Heart right ventricle (tissue), 16 donors: ENCODE data around the gene UTS2. TPM values are rescaled to one million over a fixed set of nuclear protein-coding genes. Genes with fewer than 3 reads are reported as not detected.
A peak's percentile ranks its signal among the peaks of the same experiment; 100 is the strongest.

Experiments
- ATAC-seq, 8 donors: fragments of 200-7000 bp; cut with Tn5 transposase; one replicate each; pipeline ENCODE4 v1.9.1; 2020; ENCODE audit warnings: mild to moderate bottlenecking in 8 of 8, moderate library complexity in 8 of 8, moderate number of reproducible peaks in 1 of 8
- DNase-seq, 2 donors: peaks; one replicate each; pipeline ENCODE4 v3.0.0-alpha.2; 2020
- H3K27ac ChIP-seq, 10 donors: fragments of 200-600 bp; sonication (generic) in 2 of 10; one replicate each; pipeline versions ENCODE4 v1.5.0 to v1.8.0; 2020 to 2022; ENCODE audit warnings: mild to moderate bottlenecking in 3 of 10
- H3K27me3 ChIP-seq, 7 donors: fragments of 200-600 bp; one replicate each; pipeline ENCODE4 v1.8.0; 2021 to 2022; ENCODE audit warnings: mild to moderate bottlenecking in 2 of 7
- H3K36me3 ChIP-seq, 9 donors: fragments of 200-600 bp; sonication (generic) in 1 of 9; one replicate each; pipeline versions ENCODE4 v1.5.0 to v1.8.0; 2020 to 2022; ENCODE audit warnings: mild to moderate bottlenecking in 2 of 9
- H3K4me1 ChIP-seq, 9 donors: fragments of 200-600 bp; sonication (generic) in 1 of 9; one replicate each; pipeline versions ENCODE4 v1.5.0 to v1.8.0; 2020 to 2022; ENCODE audit warnings: mild to moderate bottlenecking in 4 of 9
- H3K4me3 ChIP-seq, 10 donors: fragments of 200-600 bp; sonication (generic) in 2 of 10; one replicate each; pipeline versions ENCODE4 v1.5.0 to v1.8.0; 2020 to 2022; ENCODE audit warnings: mild to moderate bottlenecking in 7 of 10, moderate library complexity in 2 of 10
- H3K9me3 ChIP-seq, 11 donors: fragments of 200-600 bp in 10 of 11; sonication (generic) in 2 of 11; one replicate each; pipeline versions ENCODE4 v1.5.0 to v1.8.0; 2013 to 2022; ENCODE audit warnings: mild to moderate bottlenecking in 2 of 11, control low read depth in 1 of 11, moderate library complexity in 1 of 11
- CTCF ChIP-seq, 9 donors: fragments of 200-600 bp; sonication (generic) in 2 of 9; IDR thresholded peaks; one replicate each; pipeline versions ENCODE4 v1.5.0 to v1.8.0; 2021 to 2022; ENCODE audit warnings: antibody characterized with exemption in 9 of 9, mild to moderate bottlenecking in 5 of 9, moderate library complexity in 1 of 9
- WGBS, 2 donors: extraction: QIAGEN DNeasy Blood & Tissue Kit; methylation state at CpG; one replicate each; pipeline ENCODE4 v1.1.7; 2013; ENCODE audit warnings: inconsistent platforms in 1 of 2; 5-methylcytosine and 5-hydroxymethylcytosine counted together
- intact Hi-C, 10 donors: fragments of 100-400 bp; cut with DNase I; formaldehyde crosslinking; loops; one replicate each; pipeline versions ENCODE4 v1.11.1 to v1.14.2; 2022
- polyA plus RNA-seq, 2 donors: library from polyadenylated mRNA; stranded (reverse); fragments of 200-250 nt; gene quantifications; one replicate each; pipeline ENCODE4 v1.2.3, GENCODE V29; 2013
- total RNA-seq, 10 donors: library from RNA; stranded (reverse); fragmentation: NEBNext Ultra II Directional in 3 of 10; extraction: Animal tissue kit (Norgen Biotek cat#: 25700) in 3 of 10; gene quantifications; one replicate each; pipeline versions ENCODE4 v1.2.1 to v1.2.4, GENCODE V29; 2021 to 2023
- donor health status: Arrhythmogenic right ventricular cardiomyopathy.
- donor health status: ischemic (EF 13 %, LVEDD 7.1; RV severe dilation, severe dysfunction).
- donor health status: healthy with polysubstance abuse.
- donor health status: DM: no; HTN: yes; CAD: no.
- donor health status: DM: no; HTN: no; CAD: no.
- donor health status: ischemic (EF 25% LVEDD 6.9; RV normal size, moderate dysfunction).
- donor health status: ischemic (EF 25% LVEDD 5.7; RV mildly dilated, moderate dysfunction).
- donor health status: healthy.
- donor health status: DM: yes; HTN: yes; CAD: no.
- donor health status: Ischemic cardiomyopathy.
- donor health status: ischemic (EF 35%, LVEDD 5.7; RV mildly dilated, moderate dysfunction).
- donor health status: nonischemic (EF 11% LVEDD 7.7; RV severe dilation, severe dysfunction).
- donor health status: DM: yes; HTN: yes; CAD: no.
- donor health status: PGD.
- donor health status: ischemic (EF 29% LVEDD 5.4; RV normal size, mild dysfunction).
- donor health status: nonischemic (EF 23%, LVEDD 6.1; RV moderate dilation, normal function).

The UTS2 gene
- total and polyA plus RNA-seq, 12 donors, result 0.16 TPM; not detected in 11

- DNase-seq (no peak), ATAC-seq (no peak)
- intact Hi-C loops, result loop anchor here in 1 of 10 donors (10.0 kb wide), 1 partner anchor 94 kb away; no protein-coding TSS in a partner anchor
- Histone ChIP-seq H3K36me3 (peaks cover 0 to 100% (median 76%) of the 10 kb centered on the region in 9 donors), H3K4me1 (no peaks in the 10 kb centered on the region), H3K4me3 (no peak overlapping the region), H3K27ac (no peak overlapping the region), H3K9me3 (peaks cover 0 to 17% (median 9%) of the 10 kb centered on the region in 11 donors), H3K27me3 (no peaks in the 10 kb centered on the region)
- WGBS, 2 donors, result 91 to 95% methylated on average over 7 of the region's 7 CpGs
- TF ChIP-seq CTCF (IDR thresholded peaks at IDR 0.05), result no peak
Measured at GRCh38 chr1:7810395-7810794, 42.5 kb downstream of the UTS2 start.

- no peaks in the 10 kb centered on the region for H3K27me3 ChIP-seq
- no peak for DNase-seq
- H3K9me3 ChIP-seq, result peaks cover 0 to 17% (median 9%) of the 10 kb centered on the region in 11 donors
- intact Hi-C loops, result loop anchor here in 1 of 10 donors (10.0 kb wide), 1 partner anchor 95 kb away; no protein-coding TSS in a partner anchor
- no peak overlapping the region for H3K27ac ChIP-seq
- no peaks in the 10 kb centered on the region for H3K4me1 ChIP-seq
- no peak for ATAC-seq
- H3K4me3 ChIP-seq, result no peak overlapping the region
- WGBS, 2 donors, result 94 to 96% methylated on average over 13 of the region's 13 CpGs
- TF ChIP-seq CTCF (IDR thresholded peaks at IDR 0.05), result no peak
- peaks cover 0 to 100% (median 83%) of the 10 kb centered on the region in 9 donors for H3K36me3 ChIP-seq
Measured at GRCh38 chr1:7809742-7810141, 43.1 kb downstream of the UTS2 start.

GRCh38 chr1:7808253-7808844, 44.5 kb downstream of the UTS2 start:
- ATAC-seq, result no peak
- 31 to 40% methylated on average over 1 of the region's 1 CpG for WGBS, 2 donors
- no peak overlapping the region for H3K4me3 ChIP-seq
- TF ChIP-seq CTCF (IDR thresholded peaks at IDR 0.05), result peak in 7 of 9 donors; percentile 28 to 55 (median 39)
- no peaks in the 10 kb centered on the region for H3K4me1 ChIP-seq
- H3K9me3 ChIP-seq, result peaks cover 0 to 8% (median 3%) of the 10 kb centered on the region in 11 donors
- intact Hi-C loops, result no loop called here
- no peak for DNase-seq
- no peaks in the 10 kb centered on the region for H3K27me3 ChIP-seq
- H3K27ac ChIP-seq, result no peak overlapping the region
- peaks cover 0 to 100% (median 80%) of the 10 kb centered on the region in 9 donors for H3K36me3 ChIP-seq

- H3K27ac ChIP-seq, result no peak overlapping the region
- no peak for TF ChIP-seq CTCF (IDR thresholded peaks at IDR 0.05)
- no peak overlapping the region for H3K4me3 ChIP-seq
- DNase-seq (no peak), ATAC-seq (no peak)
- H3K9me3 ChIP-seq, result no peaks in the 10 kb centered on the region
- WGBS, 2 donors, result 93% methylated on average over 9 of the region's 9 CpGs
- intact Hi-C loops, result no loop called here
- H3K36me3 ChIP-seq, result peaks cover 0 to 100% (median 75%) of the 10 kb centered on the region in 9 donors
- H3K27me3 ChIP-seq, result no peaks in the 10 kb centered on the region
- no peaks in the 10 kb centered on the region for H3K4me1 ChIP-seq
Measured at GRCh38 chr1:7805460-7805859, 47.4 kb downstream of the UTS2 start.

Other genes with a start within 250 kb of the UTS2 start
- gene VAMP3, start 81.8 kb downstream of the UTS2 start, total RNA-seq, result 10 to 100 TPM; 64.5 to 88.4 (median 76.7) TPM
- gene VAMP3, start 81.8 kb downstream of the UTS2 start, polyA plus RNA-seq, result 10 to 100 TPM; 48.7 to 49.8 TPM
- 10 to 100 TPM in 9 of 10 donors, 1 to 10 TPM in 1; 8.0 to 36.3 (median 20.7) TPM for gene PER3, start 68.8 kb downstream of the UTS2 start, total RNA-seq
- gene PER3, start 68.8 kb downstream of the UTS2 start, polyA plus RNA-seq, result 10 to 100 TPM in 1 of 2 donors, 1 to 10 TPM in 1; 2.1 to 13.7 TPM
- 1 to 10 TPM in 1 of 10 donors, under 1 TPM in 3, not detected in 6; 0.04 to 3.1 (median 0.11) TPM for gene TNFRSF9, start 87.8 kb upstream of the UTS2 start, total RNA-seq
- under 1 TPM in 1 of 2 donors, not detected in 1; 0.03 TPM for gene TNFRSF9, start 87.8 kb upstream of the UTS2 start, polyA plus RNA-seq
- 100 to 1,000 TPM; 329 to 411 (median 353) TPM for gene PARK7, start 108.6 kb upstream of the UTS2 start, total RNA-seq
- gene PARK7, start 108.6 kb upstream of the UTS2 start, polyA plus RNA-seq, result 100 to 1,000 TPM; 322 to 462 TPM
- 10 to 100 TPM in 5 of 10 donors, 1 to 10 TPM in 5; 5.8 to 15.9 (median 10.0) TPM for gene ERRFI1, start 173.2 kb upstream of the UTS2 start, total RNA-seq
- gene ERRFI1, start 173.2 kb upstream of the UTS2 start, polyA plus RNA-seq, result 10 to 100 TPM in 1 of 2 donors, 1 to 10 TPM in 1; 6.5 to 17.5 TPM